ENCODE data around the gene MMP23B.

GRCh38 chr1:1624443-1625403 lies 7.2 kb upstream of the MMP23B start:
- TF ChIP-seq, protein P1, sequence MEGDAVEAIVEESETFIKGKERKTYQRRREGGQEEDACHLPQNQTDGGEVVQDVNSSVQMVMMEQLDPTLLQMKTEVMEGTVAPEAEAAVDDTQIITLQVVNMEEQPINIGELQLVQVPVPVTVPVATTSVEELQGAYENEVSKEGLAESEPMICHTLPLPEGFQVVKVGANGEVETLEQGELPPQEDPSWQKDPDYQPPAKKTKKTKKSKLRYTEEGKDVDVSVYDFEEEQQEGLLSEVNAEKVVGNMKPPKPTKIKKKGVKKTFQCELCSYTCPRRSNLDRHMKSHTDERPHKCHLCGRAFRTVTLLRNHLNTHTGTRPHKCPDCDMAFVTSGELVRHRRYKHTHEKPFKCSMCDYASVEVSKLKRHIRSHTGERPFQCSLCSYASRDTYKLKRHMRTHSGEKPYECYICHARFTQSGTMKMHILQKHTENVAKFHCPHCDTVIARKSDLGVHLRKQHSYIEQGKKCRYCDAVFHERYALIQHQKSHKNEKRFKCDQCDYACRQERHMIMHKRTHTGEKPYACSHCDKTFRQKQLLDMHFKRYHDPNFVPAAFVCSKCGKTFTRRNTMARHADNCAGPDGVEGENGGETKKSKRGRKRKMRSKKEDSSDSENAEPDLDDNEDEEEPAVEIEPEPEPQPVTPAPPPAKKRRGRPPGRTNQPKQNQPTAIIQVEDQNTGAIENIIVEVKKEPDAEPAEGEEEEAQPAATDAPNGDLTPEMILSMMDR (conservative IDR thresholded peaks at IDR 0.05): no peak
- no peak for TF ChIP-seq EZH2 (IDR thresholded peaks at IDR 0.05; ENCODE audit: low read depth)

Measured in PC-9 (cell line).